SK-N-SH treated with all-trans-retinoic acid at 6 μM for 48 hours (cell line): ENCODE measurements around the gene SLC35E1.

Source experiments
- ATAC-seq: fragments of 200-7000 bp; cut with Tn5 transposase; 3 replicates; pipeline ENCODE4 v1.9.1; 2020; ENCODE audit warnings: mild to moderate bottlenecking, moderate library complexity
- ARNTL ChIP-seq: fragments of 450-650 bp; formaldehyde crosslinking; IDR thresholded peaks from 2 replicates; pipeline ENCODE4 v1.5.0; 2020; ENCODE audit warnings: low read depth, mild to moderate bottlenecking, moderate library complexity, borderline replicate concordance
- CREB5 ChIP-seq: fragments of 250-450 bp; sonication (Bioruptor Pico); IDR thresholded peaks from 2 replicates; pipeline ENCODE4 v1.5.1; 2020; ENCODE audit warnings: low read depth, mild to moderate bottlenecking, moderate library complexity
- ESRRG ChIP-seq: fragments of 250-450 bp; sonication (Bioruptor Pico); IDR thresholded peaks from 2 replicates; pipeline ENCODE4 v1.6.1; 2021; ENCODE audit warnings: mild to moderate bottlenecking
- GLIS3 ChIP-seq: fragments of 250-450 bp; sonication (Bioruptor Pico); IDR thresholded peaks from 2 replicates; pipeline ENCODE4 v1.5.0; 2020; ENCODE audit warnings: mild to moderate bottlenecking, moderate library complexity
- ISL1 ChIP-seq: fragments of 250-450 bp; sonication (Bioruptor Pico); IDR thresholded peaks from 2 replicates; pipeline ENCODE4 v2.1.2; 2022; ENCODE audit warnings: mild to moderate bottlenecking, moderate library complexity
- OSR1 ChIP-seq: fragments of 250-450 bp; sonication (Bioruptor Pico); IDR thresholded peaks from 2 replicates; pipeline ENCODE4 v1.8.0; 2022; ENCODE audit warnings: moderate library complexity, mild to moderate bottlenecking, inconsistent platforms
- RARB ChIP-seq: fragments of 250-450 bp; sonication (Bioruptor Pico); IDR thresholded peaks from 2 replicates; pipeline ENCODE4 v1.8.0; 2021; ENCODE audit warnings: mild to moderate bottlenecking, moderate library complexity
- SNAI2 ChIP-seq: fragments of 250-450 bp; sonication (Bioruptor Pico); IDR thresholded peaks from 2 replicates; pipeline ENCODE4 v1.5.0; 2020; ENCODE audit warnings: mild to moderate bottlenecking, moderate library complexity
- TCF4 ChIP-seq: fragments of 250-450 bp; sonication (Bioruptor Pico); IDR thresholded peaks from 2 replicates; pipeline ENCODE4 v1.8.0; 2021; ENCODE audit warnings: mild to moderate bottlenecking, moderate library complexity, borderline replicate concordance
- ZC3H10 ChIP-seq: fragments of 250-450 bp; sonication (Bioruptor Pico); IDR thresholded peaks from 2 replicates; pipeline ENCODE4 v1.5.1; 2021; ENCODE audit warnings: mild to moderate bottlenecking, moderate library complexity
- ZFP30 ChIP-seq: fragments of 450-650 bp; formaldehyde crosslinking; IDR thresholded peaks from 2 replicates; pipeline ENCODE4 v1.5.0; 2022; ENCODE audit warnings: mild to moderate bottlenecking, moderate library complexity
- ZNF70 ChIP-seq: fragments of 450-650 bp; formaldehyde crosslinking; IDR thresholded peaks from 2 replicates; pipeline ENCODE4 v1.5.0; 2020; ENCODE audit warnings: mild to moderate bottlenecking, moderate library complexity
- ZNF8 ChIP-seq: fragments of 450-650 bp; formaldehyde crosslinking; IDR thresholded peaks from 2 replicates; pipeline ENCODE4 v1.5.0; 2020; ENCODE audit warnings: mild to moderate bottlenecking, moderate library complexity
- TF ChIP-seq, protein P1 (sequence below): fragments of 250-450 bp; sonication (Bioruptor Pico); IDR thresholded peaks from 2 replicates; pipeline ENCODE4 v1.8.0; 2020; ENCODE audit warnings: mild to moderate bottlenecking, moderate library complexity, borderline replicate concordance
- TF ChIP-seq, protein P2 (sequence below): fragments of 250-450 bp; sonication (Bioruptor Pico); IDR thresholded peaks from 2 replicates; pipeline ENCODE4 v1.8.0; 2021; ENCODE audit warnings: low read depth, mild to moderate bottlenecking, moderate library complexity, borderline replicate concordance
- TF ChIP-seq, protein P3 (sequence below): fragments of 250-450 bp; sonication (Bioruptor Pico); IDR thresholded peaks from 2 replicates; pipeline ENCODE4 v1.5.0; 2020; ENCODE audit warnings: mild to moderate bottlenecking, moderate library complexity

Gene SLC35E1

GRCh38 chr19:16520986-16521624 is 51.1 kb downstream of the SLC35E1 start:
- TF ChIP-seq CREB5 (no peak), TCF4 (no peak), ZC3H10 (CRISPR knock-in tag) (no peak), ESRRG (CRISPR knock-in tag) (no peak), ZFP30 (no peak), RARB (CRISPR knock-in tag) (no peak)
- TF ChIP-seq, protein P1, sequence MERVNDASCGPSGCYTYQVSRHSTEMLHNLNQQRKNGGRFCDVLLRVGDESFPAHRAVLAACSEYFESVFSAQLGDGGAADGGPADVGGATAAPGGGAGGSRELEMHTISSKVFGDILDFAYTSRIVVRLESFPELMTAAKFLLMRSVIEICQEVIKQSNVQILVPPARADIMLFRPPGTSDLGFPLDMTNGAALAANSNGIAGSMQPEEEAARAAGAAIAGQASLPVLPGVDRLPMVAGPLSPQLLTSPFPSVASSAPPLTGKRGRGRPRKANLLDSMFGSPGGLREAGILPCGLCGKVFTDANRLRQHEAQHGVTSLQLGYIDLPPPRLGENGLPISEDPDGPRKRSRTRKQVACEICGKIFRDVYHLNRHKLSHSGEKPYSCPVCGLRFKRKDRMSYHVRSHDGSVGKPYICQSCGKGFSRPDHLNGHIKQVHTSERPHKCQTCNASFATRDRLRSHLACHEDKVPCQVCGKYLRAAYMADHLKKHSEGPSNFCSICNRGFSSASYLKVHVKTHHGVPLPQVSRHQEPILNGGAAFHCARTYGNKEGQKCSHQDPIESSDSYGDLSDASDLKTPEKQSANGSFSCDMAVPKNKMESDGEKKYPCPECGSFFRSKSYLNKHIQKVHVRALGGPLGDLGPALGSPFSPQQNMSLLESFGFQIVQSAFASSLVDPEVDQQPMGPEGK, result no peak
- ATAC-seq, result no peak

GRCh38 chr19:16520074-16520973 is 51.9 kb downstream of the SLC35E1 start:
- TF ChIP-seq, protein P1, result no peak
- TF ChIP-seq ZNF70 (no peak), ARNTL (CRISPR knock-in tag) (no peak), SNAI2 (no peak), OSR1 (CRISPR knock-in tag) (no peak), CREB5 (no peak), ZC3H10 (CRISPR knock-in tag) (no peak), ISL1 (CRISPR knock-in tag) (no peak), ZNF8 (no peak), GLIS3 (CRISPR knock-in tag) (no peak), ZFP30 (no peak)
- TF ChIP-seq, protein P2, sequence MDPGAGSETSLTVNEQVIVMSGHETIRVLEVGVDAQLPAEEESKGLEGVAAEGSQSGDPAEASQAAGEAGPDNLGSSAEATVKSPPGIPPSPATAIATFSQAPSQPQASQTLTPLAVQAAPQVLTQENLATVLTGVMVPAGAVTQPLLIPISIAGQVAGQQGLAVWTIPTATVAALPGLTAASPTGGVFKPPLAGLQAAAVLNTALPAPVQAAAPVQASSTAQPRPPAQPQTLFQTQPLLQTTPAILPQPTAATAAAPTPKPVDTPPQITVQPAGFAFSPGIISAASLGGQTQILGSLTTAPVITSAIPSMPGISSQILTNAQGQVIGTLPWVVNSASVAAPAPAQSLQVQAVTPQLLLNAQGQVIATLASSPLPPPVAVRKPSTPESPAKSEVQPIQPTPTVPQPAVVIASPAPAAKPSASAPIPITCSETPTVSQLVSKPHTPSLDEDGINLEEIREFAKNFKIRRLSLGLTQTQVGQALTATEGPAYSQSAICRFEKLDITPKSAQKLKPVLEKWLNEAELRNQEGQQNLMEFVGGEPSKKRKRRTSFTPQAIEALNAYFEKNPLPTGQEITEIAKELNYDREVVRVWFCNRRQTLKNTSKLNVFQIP (CRISPR knock-in tag), result no peak
- TF ChIP-seq, all 23 proteins: peak for 0
- ATAC-seq, result no peak

GRCh38 chr19:16519230-16519687 is 53.0 kb downstream of the SLC35E1 start:
- TF ChIP-seq, protein P3, sequence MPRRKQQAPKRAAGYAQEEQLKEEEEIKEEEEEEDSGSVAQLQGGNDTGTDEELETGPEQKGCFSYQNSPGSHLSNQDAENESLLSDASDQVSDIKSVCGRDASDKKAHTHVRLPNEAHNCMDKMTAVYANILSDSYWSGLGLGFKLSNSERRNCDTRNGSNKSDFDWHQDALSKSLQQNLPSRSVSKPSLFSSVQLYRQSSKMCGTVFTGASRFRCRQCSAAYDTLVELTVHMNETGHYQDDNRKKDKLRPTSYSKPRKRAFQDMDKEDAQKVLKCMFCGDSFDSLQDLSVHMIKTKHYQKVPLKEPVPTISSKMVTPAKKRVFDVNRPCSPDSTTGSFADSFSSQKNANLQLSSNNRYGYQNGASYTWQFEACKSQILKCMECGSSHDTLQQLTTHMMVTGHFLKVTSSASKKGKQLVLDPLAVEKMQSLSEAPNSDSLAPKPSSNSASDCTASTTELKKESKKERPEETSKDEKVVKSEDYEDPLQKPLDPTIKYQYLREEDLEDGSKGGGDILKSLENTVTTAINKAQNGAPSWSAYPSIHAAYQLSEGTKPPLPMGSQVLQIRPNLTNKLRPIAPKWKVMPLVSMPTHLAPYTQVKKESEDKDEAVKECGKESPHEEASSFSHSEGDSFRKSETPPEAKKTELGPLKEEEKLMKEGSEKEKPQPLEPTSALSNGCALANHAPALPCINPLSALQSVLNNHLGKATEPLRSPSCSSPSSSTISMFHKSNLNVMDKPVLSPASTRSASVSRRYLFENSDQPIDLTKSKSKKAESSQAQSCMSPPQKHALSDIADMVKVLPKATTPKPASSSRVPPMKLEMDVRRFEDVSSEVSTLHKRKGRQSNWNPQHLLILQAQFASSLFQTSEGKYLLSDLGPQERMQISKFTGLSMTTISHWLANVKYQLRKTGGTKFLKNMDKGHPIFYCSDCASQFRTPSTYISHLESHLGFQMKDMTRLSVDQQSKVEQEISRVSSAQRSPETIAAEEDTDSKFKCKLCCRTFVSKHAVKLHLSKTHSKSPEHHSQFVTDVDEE (CRISPR knock-in tag), result no peak
- ATAC-seq, result no peak; the same call in 2 of the 3 replicates
